Amygdala (tissue), 56 donors: ENCODE data around the gene LRP5.
A peak's percentile ranks its signal among the peaks of the same experiment; 100 is the strongest.
"Not testable (repeated sequence)": the region's sequence is repeated elsewhere in the genome, so short reads cannot be mapped to it uniquely, and the experiment has no call there.

Experiments
- DNase-seq, 56 donors: peaks; one replicate each; lab custom pipeline; 2025; lab: John Stamatoyannopoulos, UW

LRP5 gene

GRCh38 chr11:68432874-68433273, 120.5 kb downstream of the LRP5 start:
- no peak for DNase-seq

- DNase-seq: no peak
These were observed 121.2 kb downstream of the LRP5 start for GRCh38 chr11:68433541-68433940.

- not testable (repeated sequence) for DNase-seq
These were observed 121.8 kb downstream of the LRP5 start for GRCh38 chr11:68434159-68434558.

- DNase-seq: no peak
These were observed 123.9 kb downstream of the LRP5 start for GRCh38 chr11:68436162-68436888.

GRCh38 chr11:68436985-68437926, 124.9 kb downstream of the LRP5 start:
- peak in 1 of 56 donors; percentile 27 for DNase-seq

GRCh38 chr11:68437927-68438657, 125.7 kb downstream of the LRP5 start:
- no peak for DNase-seq

GRCh38 chr11:68438658-68439259, 126.4 kb downstream of the LRP5 start:
- no peak for DNase-seq

- no peak for DNase-seq
These were observed 127.1 kb downstream of the LRP5 start for GRCh38 chr11:68439355-68440065.

GRCh38 chr11:68440224-68440623, 127.8 kb downstream of the LRP5 start:
- no peak for DNase-seq

GRCh38 chr11:68441466-68442230, 129.3 kb downstream of the LRP5 start:
- DNase-seq: no peak

- no peak for DNase-seq
These were observed 130.0 kb downstream of the LRP5 start for GRCh38 chr11:68442433-68442832.

- DNase-seq: peak in 6 of 56 donors; percentile 8 to 31 (median 11)
These were observed 132.2 kb downstream of the LRP5 start for GRCh38 chr11:68444566-68444965.

GRCh38 chr11:68445531-68446035, 133.2 kb downstream of the LRP5 start:
- DNase-seq: no peak

- DNase-seq: no peak
These were observed 133.8 kb downstream of the LRP5 start for GRCh38 chr11:68446046-68446725.

- peak in 48 of 56 donors; percentile 10 to 81 (median 47) for DNase-seq
These were observed 134.8 kb downstream of the LRP5 start for GRCh38 chr11:68447015-68447801.

GRCh38 chr11:68447914-68448313, 135.5 kb downstream of the LRP5 start:
- not testable (repeated sequence) for DNase-seq

GRCh38 chr11:68448604-68449011, 136.2 kb downstream of the LRP5 start:
- no peak for DNase-seq
